Nucleus accumbens (tissue), 56 donors: ENCODE measurements around the gene BIVM.

Experiments
- DNase-seq, 56 donors: peaks; one replicate each; lab custom pipeline; 2025; lab: John Stamatoyannopoulos, UW

The BIVM gene

GRCh38 chr13:102836471-102836870 lies 37.6 kb downstream of the BIVM start:
- no peak for DNase-seq

DNA sequence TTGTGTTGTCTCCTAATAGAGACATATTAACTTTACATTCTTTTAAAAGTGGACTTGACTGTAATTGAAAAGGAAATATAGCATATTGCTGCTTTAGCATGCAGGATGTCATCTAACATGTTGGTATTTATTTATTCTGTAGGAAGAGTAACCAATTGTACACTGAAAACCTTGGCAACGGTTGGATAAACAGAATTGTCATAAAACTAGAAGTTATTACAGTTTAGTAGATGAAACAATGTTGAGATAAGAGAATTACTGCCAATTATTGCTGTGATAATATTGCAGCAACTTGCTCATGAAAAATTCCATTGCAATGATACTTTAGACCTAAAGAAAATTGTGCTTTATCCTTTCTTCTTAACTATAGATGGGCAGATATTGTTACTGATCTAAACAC lies 39.4 kb downstream of the BIVM start:
- DNase-seq: no peak

GRCh38 chr13:102838982-102839381 lies 40.1 kb downstream of the BIVM start:
- no peak for DNase-seq

DNA sequence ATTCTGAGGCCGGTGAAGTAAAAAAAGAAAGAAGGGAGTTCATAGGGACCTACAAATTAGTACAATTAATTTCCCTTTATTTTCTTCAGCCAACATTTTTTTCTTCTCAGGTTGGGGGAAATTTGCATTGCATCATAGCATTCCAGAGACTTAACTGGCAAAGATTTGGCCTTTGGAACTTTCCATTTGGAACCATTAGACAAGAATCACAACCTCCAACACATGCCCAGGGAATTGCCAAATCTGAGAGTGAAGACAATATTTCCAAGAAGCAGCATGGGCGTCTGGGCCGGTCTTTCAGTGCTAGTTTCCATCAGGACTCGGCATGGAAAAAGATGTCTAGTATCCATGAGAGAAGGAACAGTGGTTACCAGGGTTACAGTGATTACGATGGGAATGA lies 40.5 kb downstream of the BIVM start:
- no peak for DNase-seq

GRCh38 chr13:102845289-102845629 lies 46.3 kb downstream of the BIVM start:
- DNase-seq: no peak

DNA sequence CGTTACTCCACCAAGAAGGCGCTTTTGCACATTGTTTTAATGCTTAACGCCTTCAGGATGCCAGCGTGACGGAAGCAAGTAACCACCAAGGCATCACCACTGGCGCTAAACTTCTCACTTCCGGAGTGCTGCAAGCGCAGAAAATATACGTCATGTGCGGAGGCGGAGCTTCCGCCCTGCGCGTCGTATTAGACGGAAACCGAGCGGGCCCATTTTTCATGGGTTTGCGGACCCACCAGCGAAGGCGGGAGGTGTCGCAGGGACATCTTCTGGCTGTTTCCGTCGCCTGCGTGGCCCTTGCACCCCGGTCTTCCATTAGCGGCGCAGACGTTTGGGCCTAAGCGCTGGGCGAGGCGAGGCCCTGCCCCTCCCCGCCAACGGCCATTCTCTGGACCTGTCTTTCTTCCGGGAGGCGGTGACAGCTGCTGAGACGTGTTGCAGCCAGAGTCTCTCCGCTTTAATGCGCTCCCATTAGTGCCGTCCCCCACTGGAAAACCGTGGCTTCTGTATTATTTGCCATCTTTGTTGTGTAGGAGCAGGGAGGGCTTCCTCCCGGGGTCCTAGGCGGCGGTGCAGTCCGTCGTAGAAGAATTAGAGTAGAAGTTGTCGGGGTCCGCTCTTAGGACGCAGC lies 46.8 kb downstream of the BIVM start, which contains the start of gene ERCC5:
ERCC5 (plus strand) TSS at position 403 of the 631 bp plus-strand sequence. CDS start 235 bp downstream, outside the sequence.
- DNase-seq: peak; percentile 68 to 96 (median 90)

- peak in 17 of 56 donors; percentile 4 to 73 (median 48) for DNase-seq
These were observed 47.5 kb downstream of the BIVM start for GRCh38 chr13:102846261-102847015.

GRCh38 chr13:102847272-102848234 lies 48.6 kb downstream of the BIVM start:
- DNase-seq: peak in 2 of 56 donors; percentile 2 to 21

DNA sequence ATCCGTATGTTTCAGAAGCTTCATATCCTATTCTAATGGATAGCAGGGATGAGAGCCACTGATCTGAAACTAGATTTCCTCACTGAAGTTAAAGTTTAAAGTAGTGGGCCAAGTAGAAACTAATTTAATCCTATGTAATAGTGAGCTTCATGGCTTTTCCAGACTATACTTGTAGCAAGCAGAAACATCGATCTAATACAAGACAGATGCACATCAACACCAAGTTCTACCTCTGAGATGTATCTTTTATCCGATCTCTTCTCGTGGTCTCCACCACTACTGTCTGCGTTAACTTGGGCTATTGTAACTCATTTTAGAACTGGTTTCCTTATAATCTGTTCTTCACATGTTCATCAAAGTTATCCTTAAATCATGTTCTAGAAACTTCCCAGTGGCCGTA lies 50.0 kb downstream of the BIVM start:
- DNase-seq: no peak

DNA sequence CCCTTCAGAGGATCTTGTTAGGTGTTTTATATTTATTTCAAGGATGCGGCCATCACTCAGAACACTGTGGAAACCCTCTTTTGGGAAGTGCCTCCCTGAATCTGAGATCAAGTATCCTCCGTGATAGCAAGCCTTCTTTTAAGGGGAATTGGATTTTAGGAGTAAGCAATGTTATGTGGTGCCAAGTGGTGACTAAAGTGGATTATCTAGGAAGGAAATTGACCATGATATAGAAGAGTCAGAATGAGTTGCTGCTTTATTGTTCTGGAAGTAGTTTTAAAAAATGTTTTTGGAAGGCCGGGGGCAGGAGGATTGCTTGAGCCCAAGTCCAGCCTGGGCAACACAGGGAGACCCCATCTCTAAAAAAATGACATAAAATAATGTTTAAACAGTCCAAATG lies 53.6 kb downstream of the BIVM start:
- no peak for DNase-seq

DNA sequence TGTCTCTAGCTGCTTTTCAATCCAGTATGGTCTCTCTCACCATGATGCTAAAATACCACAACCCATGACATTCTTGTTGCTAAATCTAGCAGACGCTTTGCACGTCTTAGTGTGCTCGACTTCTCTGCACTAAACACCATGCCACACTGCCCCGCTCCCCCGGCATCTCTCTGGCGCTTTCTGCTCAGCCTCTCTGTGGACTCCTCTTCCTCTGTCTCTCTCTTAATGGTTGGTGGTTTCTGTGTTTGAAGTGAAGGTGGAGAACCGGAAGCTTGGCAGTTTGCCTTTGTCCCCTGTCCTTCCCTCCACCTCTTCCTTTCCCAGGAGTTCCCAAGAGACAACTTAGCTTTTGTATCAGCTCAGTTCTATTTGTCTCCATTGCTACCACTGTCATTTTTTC lies 55.8 kb downstream of the BIVM start:
- no peak for DNase-seq

GRCh38 chr13:102856557-102856956 lies 57.6 kb downstream of the BIVM start:
- peak in 1 of 56 donors; percentile 14 for DNase-seq

DNA sequence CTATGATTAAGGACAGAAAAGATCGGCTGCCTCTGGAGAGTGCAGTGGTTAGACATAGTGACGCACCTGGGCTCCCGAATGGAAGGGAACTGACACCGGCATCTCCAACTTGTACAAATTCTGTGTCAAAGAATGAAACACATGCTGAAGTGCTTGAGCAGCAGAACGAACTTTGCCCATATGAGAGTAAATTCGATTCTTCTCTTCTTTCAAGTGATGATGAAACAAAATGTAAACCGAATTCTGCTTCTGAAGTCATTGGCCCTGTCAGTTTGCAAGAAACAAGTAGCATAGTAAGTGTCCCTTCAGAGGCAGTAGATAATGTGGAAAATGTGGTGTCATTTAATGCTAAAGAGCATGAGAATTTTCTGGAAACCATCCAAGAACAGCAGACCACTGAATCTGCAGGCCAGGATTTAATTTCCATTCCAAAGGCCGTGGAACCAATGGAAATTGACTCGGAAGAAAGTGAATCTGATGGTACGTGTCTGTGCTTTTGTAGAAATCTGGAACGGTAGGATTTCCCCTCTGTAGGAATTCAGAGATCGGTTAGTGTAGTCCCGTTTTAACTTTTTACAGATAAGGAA lies 63.8 kb downstream of the BIVM start:
- no peak for DNase-seq

DNA sequence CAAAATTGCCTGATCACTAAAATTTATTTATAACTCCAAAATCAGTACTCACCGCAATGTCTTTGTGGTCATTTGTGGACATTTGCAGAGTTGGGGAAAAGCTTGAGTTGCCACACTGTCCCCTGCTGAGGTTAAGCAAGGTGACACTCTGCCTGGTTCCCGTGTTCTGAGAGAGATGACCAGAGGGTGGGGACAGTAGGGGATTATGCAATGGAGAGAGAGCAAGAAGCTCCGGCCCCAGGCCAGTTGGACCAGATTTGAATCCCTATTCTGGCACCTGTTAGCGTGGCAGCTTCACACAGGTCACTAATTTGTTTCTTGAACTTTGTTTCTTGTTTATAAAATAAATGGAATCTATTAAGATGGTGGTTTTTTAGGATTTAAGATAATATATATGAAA lies 64.7 kb downstream of the BIVM start:
- no peak for DNase-seq

DNA sequence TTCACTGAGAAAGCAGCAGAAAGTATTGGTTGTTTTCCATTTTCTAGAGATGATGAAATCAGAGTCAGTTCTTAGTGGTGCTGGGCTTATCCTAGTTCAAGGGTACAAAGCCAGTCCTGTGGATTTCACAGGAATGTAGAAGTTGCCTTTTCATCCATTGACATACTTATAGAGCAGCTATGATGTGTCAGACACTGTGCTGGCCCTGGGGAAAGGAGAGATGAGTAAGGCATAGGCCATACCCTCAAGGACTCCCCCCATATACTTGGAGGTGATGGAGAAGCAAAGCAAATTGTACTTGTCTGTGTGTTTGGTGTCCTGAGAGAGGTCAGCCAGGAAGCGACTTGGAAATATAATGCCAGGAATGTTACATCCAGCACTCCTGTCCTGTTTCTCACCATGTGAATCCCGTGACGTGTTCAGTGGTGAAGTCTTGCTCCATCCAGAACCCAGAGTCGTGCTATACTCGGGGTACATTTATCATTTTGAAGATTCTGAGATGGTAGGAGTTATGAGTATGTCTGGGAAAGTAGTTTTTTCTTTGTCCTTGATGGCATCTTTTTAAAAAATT lies 69.5 kb downstream of the BIVM start:
- peak in 2 of 56 donors; percentile 7 to 9 for DNase-seq

DNA sequence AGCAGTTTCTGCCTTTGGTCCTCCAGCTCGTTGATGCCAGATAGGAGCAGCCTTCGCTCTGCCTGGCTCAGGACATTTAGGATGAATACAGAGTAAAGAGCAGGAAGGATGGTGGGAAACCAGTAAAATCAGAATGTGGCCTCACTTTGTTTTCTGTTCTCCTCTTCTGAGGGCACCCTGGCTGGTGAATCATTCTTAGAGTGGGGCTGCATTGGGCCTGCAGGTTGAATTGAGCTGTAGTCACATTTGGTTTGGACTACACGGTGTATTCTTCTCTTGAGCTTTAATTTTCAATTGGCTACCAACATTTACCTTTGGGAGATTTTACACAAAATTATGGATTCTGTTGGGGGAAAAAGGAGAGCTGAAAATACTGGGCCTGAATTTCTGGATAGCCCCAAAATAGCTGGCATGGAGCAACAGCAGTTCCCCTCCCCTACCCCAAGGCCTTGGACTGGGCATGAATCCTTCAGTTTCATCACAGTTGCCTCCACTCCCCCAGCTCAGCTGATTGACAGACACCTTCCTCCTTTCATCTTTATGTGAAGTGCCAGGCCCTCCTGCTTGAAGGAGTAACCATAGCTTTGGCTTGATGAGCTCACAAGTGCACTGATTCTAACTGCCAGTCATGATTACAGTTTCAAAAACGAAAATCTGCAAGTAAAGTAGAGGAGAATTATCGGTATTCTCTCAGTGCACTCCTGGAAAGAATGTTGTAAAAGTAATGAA lies 71.2 kb downstream of the BIVM start:
- DNase-seq: no peak

DNA sequence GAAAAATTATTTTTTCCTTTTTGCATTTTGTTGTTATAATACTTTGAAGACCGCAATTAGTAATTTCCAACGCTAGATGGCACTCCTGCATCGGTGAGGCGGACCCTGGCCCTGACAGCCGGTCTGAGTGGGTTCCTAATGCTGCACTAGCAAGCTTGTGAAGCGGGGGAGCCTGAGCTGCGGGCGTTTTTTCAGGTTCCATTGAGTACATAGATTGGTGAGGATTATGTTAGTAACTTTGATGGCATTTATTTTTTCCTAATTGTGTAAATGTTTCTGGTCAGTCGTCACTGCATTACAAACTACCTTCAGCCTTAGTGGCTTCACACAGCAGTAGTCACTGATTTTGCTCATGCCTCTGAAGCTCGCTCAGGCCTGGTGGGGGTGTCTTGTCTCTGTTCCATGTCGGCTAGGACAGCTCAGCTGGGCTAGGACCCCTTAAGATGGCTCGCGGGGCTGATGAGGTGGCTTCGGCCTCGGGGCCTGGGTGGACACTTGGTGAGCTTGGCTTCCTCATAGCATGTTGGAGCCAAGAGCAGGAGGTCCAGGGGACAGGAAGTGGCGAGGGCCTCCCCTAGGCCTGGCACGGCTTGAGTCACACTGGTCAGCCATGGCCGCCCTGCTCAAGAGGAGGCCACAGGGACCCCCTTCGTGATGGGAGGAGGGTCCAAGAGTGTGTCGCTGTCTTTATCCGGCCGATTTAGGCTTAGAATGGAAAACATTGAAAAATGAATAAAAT lies 71.9 kb downstream of the BIVM start:
- peak in 52 of 56 donors; percentile 6 to 84 (median 50) for DNase-seq

- DNase-seq: no peak
These were observed 73.2 kb downstream of the BIVM start for GRCh38 chr13:102872131-102872530.

DNA sequence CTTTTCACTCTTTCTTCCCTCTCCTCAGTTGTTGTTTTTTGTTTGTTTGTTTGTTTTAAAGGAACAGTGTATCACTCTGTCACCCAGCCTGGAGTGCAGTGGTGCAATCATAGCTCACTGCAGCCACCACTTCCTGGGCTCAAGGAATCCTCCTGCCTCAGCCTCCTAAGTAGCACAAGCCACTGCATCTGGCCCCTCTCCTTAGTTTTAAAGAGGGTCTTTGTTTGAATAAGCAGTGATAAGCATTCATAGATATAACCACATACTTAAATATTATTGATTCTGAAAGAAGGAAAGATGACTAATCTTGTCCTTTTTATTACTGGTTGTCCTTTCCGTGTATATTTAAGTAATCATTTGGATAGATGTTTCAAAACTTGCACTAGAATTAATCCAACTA lies 73.6 kb downstream of the BIVM start:
- no peak for DNase-seq
